NCI-H345 treated with DMSO at 0.1 percent for 48 hours (cell line): ENCODE results near the gene ZNF593OS.

Source experiments
- DNase-seq: peaks from one replicate; lab custom pipeline; 2025; ENCODE audit not compliant: unreplicated experiment; lab: John Stamatoyannopoulos, UW

ZNF593OS gene

GRCh38 chr1:26171084-26172072, at the start of gene ZNF593OS:
ZNF593OS (minus strand) TSS chr1:26171832; CDS start chr1:26171661, 171 bp downstream.
- DNase-seq, result no peak

- no peak for DNase-seq
These were observed 49.5 kb upstream of the ZNF593OS start for GRCh38 chr1:26221094-26221493.

GRCh38 chr1:26220199-26220912, 48.7 kb upstream of the ZNF593OS start:
- DNase-seq, result no peak

- peak; percentile 22 for DNase-seq
These were observed 47.4 kb upstream of the ZNF593OS start for GRCh38 chr1:26218906-26219494.

GRCh38 chr1:26215246-26215645, 43.6 kb upstream of the ZNF593OS start:
- DNase-seq, result no peak

- DNase-seq, result no peak
These were observed 41.8 kb upstream of the ZNF593OS start for GRCh38 chr1:26213335-26213905.

GRCh38 chr1:26212726-26213125, 41.1 kb upstream of the ZNF593OS start:
- DNase-seq, result no peak

- DNase-seq, result no peak
These were observed 38.7 kb upstream of the ZNF593OS start for GRCh38 chr1:26210147-26210870.

GRCh38 chr1:26203642-26204318, 32.1 kb upstream of the ZNF593OS start:
- DNase-seq, result no peak

GRCh38 chr1:26200413-26200812, 28.8 kb upstream of the ZNF593OS start:
- no peak for DNase-seq

GRCh38 chr1:26197813-26198212, 26.2 kb upstream of the ZNF593OS start:
- no peak for DNase-seq

GRCh38 chr1:26197301-26197700, 25.7 kb upstream of the ZNF593OS start:
- DNase-seq, result no peak

- DNase-seq, result no peak
These were observed 24.2 kb upstream of the ZNF593OS start for GRCh38 chr1:26195805-26196204.

- no peak for DNase-seq
These were observed 20.1 kb upstream of the ZNF593OS start for GRCh38 chr1:26191739-26192138.

- no peak for DNase-seq
These were observed 18.8 kb upstream of the ZNF593OS start, which contains the start of gene CATSPER4 for GRCh38 chr1:26190373-26190987. CATSPER4 (plus strand) TSS chr1:26190602; CDS start chr1:26190628, 26 bp downstream.

GRCh38 chr1:26189751-26190275, 18.2 kb upstream of the ZNF593OS start:
- DNase-seq, result no peak

GRCh38 chr1:26189331-26189730, 17.7 kb upstream of the ZNF593OS start:
- no peak for DNase-seq

- no peak for DNase-seq
These were observed 16.8 kb upstream of the ZNF593OS start for GRCh38 chr1:26188477-26188876.

GRCh38 chr1:26187882-26188281, 16.2 kb upstream of the ZNF593OS start:
- DNase-seq, result no peak
